GM19351 (cell line): ENCODE results near the gene PUM2.
"Not testable (repeated sequence)": the region's sequence is repeated elsewhere in the genome, so short reads cannot be mapped to it uniquely, and the experiment has no call there.

Source experiments
- ATAC-seq: cut with Tn5 transposase; IDR thresholded peaks from one replicate; pipeline ENCODE4 v1.9.1; 2021; ENCODE audit warnings: mild to moderate bottlenecking, moderate library complexity; ENCODE audit not compliant: unreplicated experiment

PUM2 gene

DNA sequence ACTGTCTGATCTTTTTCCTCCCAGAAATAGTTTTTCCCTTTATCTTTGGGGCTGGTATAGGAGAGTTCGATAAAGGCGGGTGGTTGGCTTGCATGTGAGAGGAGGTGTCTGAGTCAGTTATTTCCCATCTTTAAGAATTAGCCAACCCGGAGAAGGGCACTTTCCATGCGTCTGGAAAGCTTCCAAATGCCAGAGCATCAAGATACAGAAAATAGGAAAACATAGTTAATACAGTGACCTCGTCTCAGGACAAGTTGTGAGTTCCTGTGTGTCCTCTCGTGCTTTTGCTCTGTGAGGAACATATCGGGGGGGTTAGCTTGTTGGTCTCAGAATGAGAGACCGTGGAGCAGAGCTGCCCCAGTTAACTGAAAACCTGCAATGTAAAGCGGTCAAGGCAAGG, 18.7 kb upstream of the PUM2 start:
- ATAC-seq = no peak

GRCh38 chr2:20368706-20369105, 18.1 kb upstream of the PUM2 start:
- ATAC-seq = no peak

DNA sequence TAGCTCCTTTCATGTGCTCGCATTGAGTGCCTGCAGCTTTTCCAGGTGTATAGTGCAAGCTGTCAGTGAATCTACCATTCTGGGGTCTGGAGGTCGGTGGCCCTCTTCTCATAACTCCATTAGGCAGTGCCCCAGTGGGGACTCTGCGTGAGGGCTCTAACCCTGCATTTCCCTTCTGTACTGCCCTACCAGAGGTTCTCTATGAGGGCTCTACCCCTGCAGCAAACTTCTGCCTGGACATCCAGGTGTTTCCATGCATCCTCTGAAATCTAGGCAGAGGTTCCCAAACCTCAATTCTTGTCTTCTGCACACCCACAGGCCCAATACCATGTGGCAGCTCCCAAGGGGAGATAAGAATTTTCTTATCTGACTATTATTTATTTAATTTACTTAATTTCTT, 17.3 kb upstream of the PUM2 start:
- ATAC-seq = not testable (repeated sequence)

- no peak for ATAC-seq
Measured at GRCh38 chr2:20366672-20367116, 16.1 kb upstream of the PUM2 start.

GRCh38 chr2:20365249-20365817, 14.7 kb upstream of the PUM2 start:
- ATAC-seq = peak; percentile 96

- no peak for ATAC-seq
Measured at GRCh38 chr2:20363578-20363977, 12.9 kb upstream of the PUM2 start.

- no peak for ATAC-seq
Measured at GRCh38 chr2:20362701-20363435, 12.2 kb upstream of the PUM2 start.

DNA sequence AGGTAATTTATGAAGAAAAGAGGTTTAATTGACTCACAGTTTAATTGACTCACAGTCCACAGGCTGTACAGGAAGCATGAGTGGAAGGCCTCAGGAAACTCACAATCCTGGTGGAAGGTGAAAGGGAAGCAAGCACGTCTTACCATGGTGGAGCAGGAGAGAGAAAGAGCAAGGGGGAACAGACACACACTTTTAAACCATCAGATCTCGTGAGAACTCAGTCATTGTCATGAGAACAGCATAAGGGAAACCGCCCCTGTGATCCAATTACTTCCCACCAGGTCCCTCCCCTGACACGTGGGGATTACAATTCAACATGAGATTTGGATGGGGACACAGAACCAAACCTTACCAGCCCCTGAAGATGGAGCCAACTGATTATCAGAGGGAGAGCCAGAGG, 11.2 kb upstream of the PUM2 start:
- ATAC-seq = no peak

- ATAC-seq = no peak
Measured at GRCh38 chr2:20359096-20359495, 8.5 kb upstream of the PUM2 start.

GRCh38 chr2:20357638-20358389, 7.2 kb upstream of the PUM2 start:
- ATAC-seq = no peak

DNA sequence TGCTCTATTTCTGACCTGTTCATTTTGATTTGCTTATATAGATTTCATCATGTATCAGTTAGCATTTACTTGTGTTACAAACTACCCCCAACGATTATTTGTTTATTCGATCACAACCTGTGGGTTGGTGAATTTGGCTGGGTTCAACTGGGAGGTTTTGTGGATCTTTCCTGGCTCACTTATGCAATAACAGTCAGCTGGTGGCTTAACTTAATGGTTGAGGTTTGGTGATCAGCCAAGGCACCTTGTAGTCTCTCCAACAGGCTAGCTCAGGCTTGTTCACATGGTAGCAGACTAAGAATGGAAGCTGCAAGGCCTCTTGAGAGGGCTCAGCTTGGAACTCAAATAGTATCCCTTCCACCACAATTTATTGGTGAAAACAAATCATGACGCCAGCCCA, 5.4 kb upstream of the PUM2 start:
- ATAC-seq = no peak

- ATAC-seq = no peak
Measured at GRCh38 chr2:20355131-20355530, 4.5 kb upstream of the PUM2 start.

DNA sequence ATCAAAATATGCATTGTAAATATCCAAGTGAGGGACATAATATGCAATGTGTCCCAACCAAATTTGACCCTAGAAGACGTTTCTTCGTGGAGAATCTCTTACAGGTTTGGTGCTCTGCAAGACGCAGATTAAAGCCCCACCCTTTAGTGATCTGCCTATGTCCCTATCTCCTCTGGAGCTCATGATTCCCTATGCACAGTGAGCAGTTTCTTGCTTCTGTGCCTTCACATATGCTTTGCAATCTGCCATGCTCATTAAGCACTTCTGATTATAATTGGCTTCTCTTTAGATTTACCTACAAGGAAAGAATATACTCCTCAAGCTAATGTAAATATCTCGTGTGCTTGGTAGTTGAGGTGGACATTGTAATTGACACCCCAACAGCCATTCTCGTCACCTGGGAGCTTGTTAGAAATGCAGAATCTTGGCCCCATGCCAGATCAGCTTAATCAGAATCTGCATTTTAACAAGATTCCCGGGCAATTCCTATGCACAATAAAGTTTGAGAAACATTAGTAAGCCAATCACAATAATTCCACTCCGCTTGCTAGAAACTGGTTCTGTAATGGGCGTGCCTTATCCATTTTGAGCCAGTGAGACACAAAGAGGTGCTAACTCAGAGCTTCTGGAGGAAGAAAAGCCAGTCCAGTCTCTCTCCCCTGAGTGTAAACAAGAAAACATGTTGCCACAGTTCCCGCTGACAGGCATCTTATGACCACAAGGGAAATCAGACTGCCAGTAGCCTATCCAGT, 2.8 kb upstream of the PUM2 start:
- ATAC-seq = no peak

- no peak for ATAC-seq
Measured at GRCh38 chr2:20352581-20353216, 2.1 kb upstream of the PUM2 start.

DNA sequence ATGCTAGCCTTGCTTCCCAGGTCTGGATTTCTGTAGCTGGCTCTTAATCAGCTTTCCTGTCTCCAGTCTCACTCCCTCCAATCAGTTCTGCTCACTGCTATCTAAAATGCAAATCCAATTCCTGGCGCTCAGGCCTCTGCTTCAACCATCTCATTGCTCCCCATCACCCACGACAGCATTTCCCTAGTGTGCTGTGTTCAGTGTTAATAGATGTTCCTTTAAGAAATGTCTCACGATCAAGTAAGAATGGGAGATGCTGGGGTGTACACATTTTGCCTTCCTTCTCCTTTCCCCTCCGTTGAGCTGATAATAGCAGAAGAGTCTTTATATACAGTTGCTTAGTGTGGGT, 1.6 kb upstream of the PUM2 start:
- no peak for ATAC-seq

DNA sequence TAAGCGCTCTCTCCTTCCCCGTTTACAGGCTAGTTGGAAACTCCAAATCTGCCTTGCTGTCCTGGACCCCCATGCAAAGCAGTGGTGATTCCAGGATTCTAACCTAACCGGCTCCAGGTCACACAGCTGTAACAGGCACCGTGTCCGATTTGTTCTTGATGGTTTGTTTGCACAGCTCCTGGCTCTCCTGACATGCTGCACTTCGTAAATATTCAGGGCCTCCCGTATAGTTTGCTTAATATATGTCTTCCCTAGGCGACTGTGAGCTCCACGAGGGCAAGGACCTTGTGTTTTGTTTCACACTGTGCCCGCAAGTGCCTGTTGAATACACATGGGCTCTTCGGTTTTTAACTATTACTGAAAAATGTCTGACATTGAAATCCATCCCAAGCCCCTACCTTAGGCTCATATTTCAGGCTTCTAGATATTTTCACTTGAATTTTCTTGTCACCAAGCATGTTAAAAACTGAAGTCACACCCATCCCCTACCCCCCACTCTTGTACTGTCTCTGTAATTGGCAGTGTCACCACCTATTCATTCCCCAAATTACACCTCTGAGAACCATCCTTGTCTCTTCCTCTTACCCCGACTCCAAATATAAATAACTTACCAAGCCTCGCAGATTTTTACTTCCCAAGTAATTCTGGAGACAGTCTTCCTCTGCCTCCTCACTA, 1.0 kb upstream of the PUM2 start:
- no peak for ATAC-seq

GRCh38 chr2:20350041-20350712, 467 bp downstream of the PUM2 start:
- ATAC-seq = peak; percentile 30

DNA sequence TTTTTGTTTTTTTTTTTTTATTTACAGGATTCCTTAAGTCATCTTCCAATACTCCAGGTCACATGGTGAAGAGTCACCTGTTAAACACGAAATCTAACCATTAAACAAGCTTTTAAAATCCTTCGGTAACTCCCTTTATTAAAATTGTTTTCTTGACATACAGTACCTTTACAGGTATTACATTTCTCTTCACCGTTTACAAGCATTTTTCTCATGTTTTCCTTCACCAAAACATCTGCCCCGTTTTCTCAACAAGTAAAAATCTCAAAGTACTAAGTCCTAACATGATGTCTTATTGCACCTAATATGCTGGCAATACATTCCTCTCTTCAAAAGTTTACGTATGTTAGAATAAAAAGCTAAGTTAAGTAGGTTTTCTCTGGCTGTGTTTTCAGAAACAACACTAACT, 1.1 kb downstream of the PUM2 start:
- no peak for ATAC-seq

GRCh38 chr2:20348542-20348941, 2.1 kb downstream of the PUM2 start:
- ATAC-seq = no peak
